CD4-positive, alpha-beta T cell (primary cell): ENCODE measurements around the gene KHSRP. TPM values are rescaled to one million over a fixed set of nuclear protein-coding genes. Genes with fewer than 3 reads are reported as not detected.

Experiments used
- ATAC-seq: fragments of 200-7000 bp; cut with Tn5 transposase; one replicate; pipeline ENCODE4 v1.10.0; 2022; ENCODE audit warnings: mild to moderate bottlenecking; ENCODE audit not compliant: poor library complexity
- CTCF ChIA-PET: fragments of 350-600 bp; sonication (Branson Sonifier 250); formaldehyde crosslinking; loops from one replicate; lab custom pipeline; 2021; ENCODE audit warnings: antibody characterized with exemption, inconsistent platforms; lab: Charles Lee
- POLR2A ChIA-PET: fragments of 350-600 bp; sonication (Branson Sonifier 250); formaldehyde crosslinking; loops from one replicate; lab custom pipeline; 2021; ENCODE audit warnings: antibody characterized with exemption, inconsistent platforms; lab: Charles Lee
- DNase-seq, 14 experiments: peaks; one replicate each; pipeline ENCODE4 v3.0.0-alpha.2; 2013 to 2020; ENCODE audit warnings: mixed read lengths in 2 of 14
- H3K27ac ChIP-seq, 2 donors: one replicate each; pipeline versions ENCODE4 v1.5.1 to v1.7.0; 2013; ENCODE audit warnings: low read length in 2 of 2, low read depth in 1 of 2, mild to moderate bottlenecking in 1 of 2
- H3K27me3 ChIP-seq, 2 experiments: 1 replicate in 1 of 2; 2 replicates in 1 of 2; pipeline versions ENCODE4 v1.6.1 to v1.7.0; 2013; ENCODE audit warnings: low read length in 2 of 2, control low read depth in 1 of 2, mild to moderate bottlenecking in 1 of 2, moderate library complexity in 1 of 2; ENCODE audit not compliant: insufficient read depth in 2 of 2, control insufficient read depth in 1 of 2
- H3K36me3 ChIP-seq: one replicate; pipeline ENCODE4 v1.6.1; 2013; ENCODE audit warnings: low read length, control low read depth; ENCODE audit not compliant: insufficient read depth
- H3K4me1 ChIP-seq: one replicate; pipeline ENCODE4 v1.6.1; 2013; ENCODE audit warnings: low read length, control low read depth; ENCODE audit not compliant: insufficient read depth
- H3K4me3 ChIP-seq: one replicate; pipeline ENCODE4 v1.5.1; 2013; ENCODE audit warnings: mild to moderate bottlenecking, low read length, moderate library complexity
- H3K9me3 ChIP-seq, 2 experiments: 1 replicate in 1 of 2; 2 replicates in 1 of 2; pipeline versions ENCODE4 v1.6.1 to v1.7.0; 2013; ENCODE audit warnings: low read length in 2 of 2, mild to moderate bottlenecking in 2 of 2, control low read depth in 1 of 2, moderate library complexity in 1 of 2; ENCODE audit not compliant: control insufficient read depth in 1 of 2, insufficient read depth in 1 of 2
- H3K27ac Mint-ChIP-seq: one replicate; pipeline ENCODE4 v1.8.0; 2020; ENCODE audit warnings: mixed read lengths
- H3K27me3 Mint-ChIP-seq: one replicate; pipeline ENCODE4 v1.8.0; 2021; ENCODE audit warnings: mixed read lengths
- H3K36me3 Mint-ChIP-seq: one replicate; pipeline ENCODE4 v1.8.0; 2021; ENCODE audit warnings: low read depth, mixed read lengths
- H3K4me1 Mint-ChIP-seq: one replicate; pipeline ENCODE4 v1.8.0; 2021; ENCODE audit warnings: low read depth, mixed read lengths
- H3K4me3 Mint-ChIP-seq: one replicate; pipeline ENCODE4 v1.8.0; 2020; ENCODE audit warnings: mild to moderate bottlenecking, mixed read lengths
- H3K9me3 Mint-ChIP-seq: one replicate; pipeline ENCODE4 v1.8.0; 2020; ENCODE audit warnings: mixed read lengths
- intact Hi-C, 2 experiments: fragments of 100-400 bp; cut with DNase I in 1 of 2; cut with micrococcal nuclease in 1 of 2; formaldehyde crosslinking; loops; one replicate each; pipeline versions ENCODE4 v1.15.1 to v1.9.0; 2023 to 2025; cut with DNase I, micrococcal nuclease
- total RNA-seq, 174 experiments: library from RNA in 2 of 174; stranded (reverse) in 2 of 174; gene quantifications; one replicate each; pipeline ENCODE4 v1.2.3 and lab custom pipeline; 2021 to 2026
- TF ChIP-seq, protein P1 (sequence below): fragments of 200-600 bp; IDR thresholded peaks from one replicate; pipeline ENCODE4 v1.8.0; 2022; ENCODE audit warnings: antibody characterized with exemption, mild to moderate bottlenecking

Gene KHSRP
- total RNA-seq, 2 experiments from 2014 or later: 128 to 143 TPM

DNA sequence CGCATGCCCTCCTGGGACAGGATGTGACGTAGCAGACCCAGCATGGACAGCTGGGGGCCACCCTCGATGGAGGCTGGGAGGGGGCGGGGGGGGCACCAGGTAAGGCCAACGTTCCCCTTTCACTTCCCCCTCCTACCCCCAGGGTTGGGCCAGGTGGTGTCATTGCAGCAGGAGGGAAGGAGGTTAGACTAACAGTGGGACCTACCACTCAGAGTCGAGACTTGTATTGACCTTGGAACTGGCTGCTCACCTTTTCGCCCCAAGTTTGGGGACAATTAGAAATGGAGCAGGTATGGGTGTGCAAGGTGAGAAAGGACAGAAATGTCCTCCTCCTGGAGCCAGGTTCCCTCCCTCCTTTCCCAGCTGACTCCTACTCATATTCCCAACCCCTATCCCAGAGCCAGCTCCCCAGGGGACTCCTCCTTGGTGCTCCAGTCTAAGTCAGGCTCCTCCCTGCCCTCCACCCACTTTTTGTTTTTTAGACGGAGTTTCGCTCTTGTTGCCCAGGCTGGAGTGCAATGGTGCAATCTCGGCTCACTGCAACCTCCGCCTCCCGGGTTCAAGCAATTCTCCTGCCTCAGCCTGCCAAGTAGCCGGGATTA lies 17.6 kb upstream of the KHSRP start:
- ChIA-PET CTCF (interaction anchor here (1.1 kb wide), 1 partner anchor 168 kb away, joined by 4 read pairs; no protein-coding TSS in a partner anchor), POLR2A (no interaction called here)
- ATAC-seq (no peak), DNase-seq (no peak)
- H3K36me3 ChIP-seq: no peaks in the 10 kb centered on the region
- H3K27me3 ChIP-seq: no peaks in the 10 kb centered on the region
- no peaks in the 10 kb centered on the region for H3K4me1 ChIP-seq
- no peak overlapping the region for H3K27ac ChIP-seq
- H3K9me3 ChIP-seq: no peaks in the 10 kb centered on the region
- TF ChIP-seq, protein P1, sequence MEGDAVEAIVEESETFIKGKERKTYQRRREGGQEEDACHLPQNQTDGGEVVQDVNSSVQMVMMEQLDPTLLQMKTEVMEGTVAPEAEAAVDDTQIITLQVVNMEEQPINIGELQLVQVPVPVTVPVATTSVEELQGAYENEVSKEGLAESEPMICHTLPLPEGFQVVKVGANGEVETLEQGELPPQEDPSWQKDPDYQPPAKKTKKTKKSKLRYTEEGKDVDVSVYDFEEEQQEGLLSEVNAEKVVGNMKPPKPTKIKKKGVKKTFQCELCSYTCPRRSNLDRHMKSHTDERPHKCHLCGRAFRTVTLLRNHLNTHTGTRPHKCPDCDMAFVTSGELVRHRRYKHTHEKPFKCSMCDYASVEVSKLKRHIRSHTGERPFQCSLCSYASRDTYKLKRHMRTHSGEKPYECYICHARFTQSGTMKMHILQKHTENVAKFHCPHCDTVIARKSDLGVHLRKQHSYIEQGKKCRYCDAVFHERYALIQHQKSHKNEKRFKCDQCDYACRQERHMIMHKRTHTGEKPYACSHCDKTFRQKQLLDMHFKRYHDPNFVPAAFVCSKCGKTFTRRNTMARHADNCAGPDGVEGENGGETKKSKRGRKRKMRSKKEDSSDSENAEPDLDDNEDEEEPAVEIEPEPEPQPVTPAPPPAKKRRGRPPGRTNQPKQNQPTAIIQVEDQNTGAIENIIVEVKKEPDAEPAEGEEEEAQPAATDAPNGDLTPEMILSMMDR: no peak
- Mint-ChIP-seq H3K4me1 (no peaks in the 10 kb centered on the region), H3K9me3 (no peaks in the 10 kb centered on the region), H3K4me3 (no peak overlapping the region), H3K27ac (no peak overlapping the region), H3K27me3 (no peaks in the 10 kb centered on the region), H3K36me3 (peaks cover 15% of the 10 kb centered on the region)
- H3K4me3 ChIP-seq: no peak overlapping the region
- intact Hi-C loops: no loop called here

DNA sequence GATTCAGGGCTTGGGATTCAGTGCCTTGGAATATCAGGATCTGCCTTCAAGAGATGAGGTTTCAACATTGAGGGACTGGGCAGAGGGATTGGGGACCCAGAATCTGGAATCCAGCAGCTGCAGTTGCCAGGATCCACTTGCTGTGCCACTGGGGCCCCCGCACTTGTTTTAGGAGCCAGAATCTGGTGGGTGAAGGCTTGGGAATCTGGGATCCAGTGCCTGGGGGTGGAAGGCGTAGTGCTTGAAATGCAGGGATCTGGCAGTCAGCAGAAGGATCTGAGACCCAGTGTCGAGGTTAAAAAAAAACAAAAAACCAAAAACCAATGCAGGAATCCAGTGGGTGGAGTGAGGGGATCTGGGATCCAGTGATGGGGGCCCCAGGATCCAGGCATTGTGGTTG lies 16.3 kb upstream of the KHSRP start:
- no peak for ATAC-seq
- TF ChIP-seq, protein P1: no peak
- Histone ChIP-seq H3K27ac (no peak overlapping the region), H3K9me3 (no peaks in the 10 kb centered on the region), H3K36me3 (no peaks in the 10 kb centered on the region), H3K4me1 (no peaks in the 10 kb centered on the region), H3K27me3 (no peaks in the 10 kb centered on the region), H3K4me3 (no peak overlapping the region)
- Mint-ChIP-seq H3K9me3 (no peaks in the 10 kb centered on the region), H3K36me3 (peaks cover 6% of the 10 kb centered on the region), H3K27me3 (no peaks in the 10 kb centered on the region), H3K4me3 (no peak overlapping the region), H3K4me1 (no peaks in the 10 kb centered on the region), H3K27ac (no peak overlapping the region)
- CTCF ChIA-PET: no interaction called here
- POLR2A ChIA-PET: interaction anchor here (0.6 kb wide), 1 partner anchor 49 kb away, joined by 3 read pairs; no protein-coding TSS in a partner anchor
- intact Hi-C loops: no loop called here
- DNase-seq: no peak

DNA sequence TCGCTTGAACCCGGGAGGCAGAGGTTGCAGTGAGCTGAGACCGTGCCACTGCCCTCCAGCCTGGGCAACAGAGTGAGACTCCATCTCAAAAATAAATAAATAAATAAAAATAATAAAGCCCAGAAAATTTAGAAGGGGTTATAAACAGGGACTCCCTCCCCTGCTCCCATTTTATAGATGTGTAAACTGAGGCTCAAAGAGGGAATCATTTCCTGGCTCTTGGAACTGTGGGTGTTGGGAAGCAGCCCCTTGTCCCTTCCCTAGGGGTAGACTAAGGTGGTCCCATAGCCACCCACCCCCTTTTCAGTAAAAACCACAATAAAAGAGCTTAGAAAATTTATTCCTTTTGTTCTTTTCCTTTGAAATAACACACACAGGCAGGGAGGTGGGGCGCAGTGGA lies 15.1 kb upstream of the KHSRP start:
- H3K27ac Mint-ChIP-seq: no peak overlapping the region
- CTCF ChIA-PET: no interaction called here

More for the DNA sequence above, 15.1 kb upstream of the KHSRP start:
- TF ChIP-seq, protein P1: no peak
- Histone ChIP-seq H3K9me3 (no peaks in the 10 kb centered on the region), H3K27me3 (no peaks in the 10 kb centered on the region), H3K4me3 (no peak overlapping the region), H3K27ac (no peak overlapping the region), H3K36me3 (no peaks in the 10 kb centered on the region), H3K4me1 (no peaks in the 10 kb centered on the region)
- Mint-ChIP-seq H3K27me3 (no peaks in the 10 kb centered on the region), H3K4me1 (no peaks in the 10 kb centered on the region), H3K4me3 (no peak overlapping the region), H3K9me3 (no peaks in the 10 kb centered on the region), H3K36me3 (no peaks in the 10 kb centered on the region)
- intact Hi-C loops: no loop called here
- POLR2A ChIA-PET: no interaction called here
- DNase-seq (no peak), ATAC-seq (no peak)
